DMS114 treated with DMSO at 0.1 percent for 48 hours (cell line): Measurements from ENCODE around the gene RNF121.

Source experiments
- DNase-seq: peaks from one replicate; lab custom pipeline; 2025; ENCODE audit not compliant: unreplicated experiment; lab: John Stamatoyannopoulos, UW

RNF121 gene

DNA sequence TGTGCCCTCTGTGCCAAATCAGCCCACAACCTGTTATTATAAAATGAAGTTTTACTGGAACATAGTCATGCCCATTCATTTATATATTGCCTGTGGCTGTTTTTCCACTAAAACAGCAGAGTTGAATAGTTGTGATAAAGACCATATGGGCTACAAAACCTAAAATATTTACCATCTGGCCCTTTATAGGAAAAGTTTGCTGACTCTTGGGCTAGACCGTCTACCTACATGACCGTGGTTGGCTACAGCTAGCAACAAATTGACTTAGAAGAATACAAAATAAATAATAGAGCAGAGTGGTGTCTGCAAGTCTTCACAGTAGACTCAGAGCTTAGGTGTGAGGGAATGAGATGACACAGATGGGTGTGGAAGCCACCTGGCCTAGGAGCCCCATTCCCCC, 58.7 kb downstream of the RNF121 start:
- DNase-seq, result no peak

DNA sequence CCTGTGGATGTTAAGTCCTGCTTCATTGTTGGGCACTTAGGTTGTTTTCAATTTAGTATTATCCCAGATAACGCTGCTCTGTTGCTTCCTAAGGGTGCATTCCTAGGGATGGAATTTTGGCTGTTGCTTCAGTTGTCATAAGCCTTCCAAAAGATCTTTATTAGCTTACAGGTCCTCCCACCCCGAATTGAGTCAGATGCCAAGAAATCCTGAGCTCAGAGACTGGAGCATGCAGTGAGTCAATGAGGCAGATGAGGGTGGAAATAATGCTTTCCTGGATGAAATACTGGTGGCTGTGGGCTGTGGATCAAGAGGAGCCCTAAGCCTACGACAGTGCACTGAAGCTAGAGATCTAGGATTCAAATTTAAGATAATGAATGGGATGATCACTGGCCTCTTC, 59.2 kb downstream of the RNF121 start:
- no peak for DNase-seq

DNA sequence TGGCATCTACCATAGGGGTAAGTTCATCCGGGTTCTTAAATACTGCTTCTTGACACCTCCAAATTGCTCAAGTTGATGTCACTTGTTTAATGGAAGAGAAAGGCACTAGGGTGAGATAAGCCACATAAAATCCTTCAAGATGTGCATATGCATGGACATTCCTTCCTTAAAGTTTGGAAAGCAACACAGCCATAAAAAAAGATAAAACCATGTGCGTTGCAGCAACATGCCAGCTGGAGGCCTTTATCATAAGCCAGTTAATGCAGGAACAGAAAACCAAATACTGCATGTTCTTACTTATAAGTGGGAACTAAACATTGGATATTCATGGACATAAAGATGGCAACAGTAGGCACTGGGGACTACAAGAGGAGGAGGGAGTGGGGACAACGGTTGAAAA, 61.9 kb downstream of the RNF121 start:
- DNase-seq, result no peak

DNA sequence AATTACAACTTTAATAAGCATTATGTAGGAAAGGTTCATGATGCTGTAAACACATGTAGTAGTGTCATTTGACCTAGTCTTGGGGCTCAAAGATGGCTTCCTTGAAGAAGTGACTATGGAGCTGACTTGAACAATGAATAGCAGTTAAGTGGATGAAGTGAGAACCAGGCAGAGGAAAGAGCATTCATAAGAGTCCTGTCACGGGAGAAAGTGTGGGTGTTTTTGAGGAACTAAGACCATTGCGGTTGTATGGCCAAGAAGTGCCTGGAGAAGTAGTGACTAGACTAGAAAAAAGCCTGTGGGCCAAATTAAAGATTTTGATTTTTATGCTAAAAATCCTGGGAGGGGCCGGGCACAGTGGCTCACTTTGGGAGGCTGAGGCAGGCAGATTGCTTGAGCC, 62.6 kb downstream of the RNF121 start:
- no peak for DNase-seq

DNA sequence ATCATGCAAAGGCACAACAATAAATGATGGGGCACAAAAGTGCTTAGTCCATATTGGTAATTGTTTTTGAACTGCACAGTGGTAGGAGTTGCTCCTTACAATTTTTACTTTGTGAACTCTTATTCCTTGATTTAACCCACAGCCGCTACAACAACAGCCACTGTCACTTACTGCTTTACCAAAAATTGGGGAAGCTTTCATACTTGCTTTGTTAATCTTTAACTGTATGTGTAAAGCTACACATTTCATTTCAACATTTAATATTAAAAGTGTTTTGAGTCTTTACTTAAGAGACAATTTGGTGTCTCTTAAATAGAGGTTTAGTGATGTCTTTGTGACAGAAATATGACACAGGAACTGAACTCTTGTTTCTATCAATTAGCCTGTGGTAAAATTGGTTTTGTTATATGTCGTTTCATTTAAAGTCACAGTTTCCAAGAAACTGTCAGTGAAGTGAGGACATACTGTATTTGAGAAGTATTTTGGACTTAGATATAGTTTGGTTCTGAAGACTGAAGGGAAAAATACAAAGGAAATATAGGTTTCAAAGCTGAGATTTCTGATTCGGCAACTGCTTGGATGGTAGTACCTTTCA, 63.4 kb downstream of the RNF121 start:
- no peak for DNase-seq

DNA sequence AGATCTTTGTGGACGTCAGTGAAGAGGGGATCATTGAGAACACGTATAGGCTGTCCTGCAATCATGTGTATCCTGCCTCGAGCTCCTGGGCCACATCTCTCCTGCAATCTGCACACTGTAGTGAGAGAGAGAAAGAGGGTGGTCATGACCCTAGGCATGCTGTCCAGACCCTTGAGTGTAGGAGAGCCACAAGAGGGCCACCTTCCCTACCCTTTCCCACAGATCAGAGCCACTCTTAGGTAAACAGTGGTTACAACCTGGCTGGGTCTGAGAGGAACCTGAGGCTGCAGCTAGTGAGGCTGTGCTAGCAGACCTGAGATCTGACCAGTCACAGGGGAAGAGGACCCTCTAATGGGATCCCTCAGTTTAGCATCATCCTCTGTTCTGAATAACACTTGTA, 65.9 kb downstream of the RNF121 start:
- no peak for DNase-seq

DNA sequence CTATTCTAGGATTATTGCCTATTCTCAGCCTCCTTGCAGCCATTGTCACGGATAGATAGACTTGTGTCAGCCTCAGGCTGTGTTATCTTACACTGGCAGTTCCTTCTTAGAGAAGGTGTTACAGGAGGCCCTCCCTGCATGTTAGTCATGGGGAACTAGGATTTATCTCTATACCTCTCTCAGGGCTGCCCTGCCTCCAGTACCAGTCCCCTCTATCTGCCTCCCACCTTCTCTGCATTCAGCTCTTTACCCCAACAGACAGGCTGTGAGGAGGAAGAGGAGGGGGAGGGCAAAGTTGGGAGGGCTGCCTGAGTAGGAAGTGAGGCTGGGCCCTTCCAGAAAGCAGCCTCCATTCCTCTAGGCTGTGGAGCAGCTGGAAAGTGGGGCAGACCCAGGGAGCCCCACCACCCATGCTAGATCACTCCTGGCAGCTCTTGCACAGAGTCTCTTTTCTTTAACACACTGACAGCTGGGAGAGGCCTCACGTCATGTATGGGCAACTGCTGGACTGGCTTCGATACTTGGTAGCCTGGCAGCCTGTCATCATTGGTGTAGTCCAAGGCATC, 67.0 kb downstream of the RNF121 start:
- no peak for DNase-seq

DNA sequence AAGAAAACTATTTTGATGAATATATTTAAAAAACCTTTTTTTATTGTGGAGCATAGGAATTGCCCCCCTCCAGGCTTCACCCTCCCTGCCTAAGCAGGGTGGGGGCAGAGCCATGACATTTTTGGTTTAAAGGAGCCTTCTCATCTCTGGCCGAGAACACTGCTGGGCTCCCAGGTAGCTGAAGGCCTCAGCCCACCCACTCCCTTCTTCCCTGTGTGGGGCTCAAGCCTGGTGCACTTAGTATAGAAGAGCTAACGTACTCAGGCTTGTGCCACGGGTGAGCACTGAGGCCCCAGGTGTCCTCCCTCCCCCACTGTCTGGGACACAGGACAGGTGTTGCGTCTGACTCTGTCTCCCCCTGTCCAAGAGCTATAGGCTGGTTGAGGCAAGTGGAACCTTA, 67.7 kb downstream of the RNF121 start:
- DNase-seq, result no peak

DNA sequence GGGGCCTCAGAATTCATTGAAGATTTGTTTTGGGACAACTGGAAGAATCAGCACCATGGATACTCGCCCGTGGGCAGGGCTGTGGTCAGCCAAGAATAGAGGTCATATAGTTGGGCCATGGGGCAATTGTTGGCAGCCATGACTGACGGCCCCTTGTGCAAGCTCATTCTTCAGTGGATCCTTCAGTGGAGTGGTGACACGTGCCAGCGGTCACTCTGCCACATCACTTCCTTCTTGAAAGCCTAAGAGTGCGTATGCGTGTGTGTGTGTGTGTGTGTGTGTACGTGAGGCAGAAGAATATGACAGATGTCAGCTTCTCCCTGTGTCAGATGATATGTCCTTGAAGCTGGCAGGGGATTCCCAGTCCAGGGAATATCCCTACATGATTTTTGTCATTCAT, 68.1 kb downstream of the RNF121 start:
- no peak for DNase-seq

DNA sequence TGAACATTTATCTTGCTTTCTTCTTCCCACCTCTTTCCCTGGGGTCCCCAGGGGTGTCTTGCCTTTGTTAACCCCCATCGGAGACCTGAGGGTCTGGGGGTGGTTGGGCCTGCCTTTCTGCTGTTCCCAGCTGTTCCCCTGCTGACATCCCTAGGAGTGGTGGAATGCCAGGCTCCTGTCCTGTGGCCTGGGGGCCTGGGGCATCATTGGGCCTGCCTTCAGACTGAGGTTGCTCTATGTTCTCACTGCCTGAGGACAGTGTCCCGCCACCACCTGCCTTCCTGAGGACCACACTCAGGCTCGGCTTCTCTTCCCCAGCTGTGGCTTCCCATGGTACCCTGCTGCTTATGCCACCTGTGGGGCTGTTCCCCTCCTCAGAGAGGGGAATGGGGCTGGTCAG, 68.7 kb downstream of the RNF121 start:
- DNase-seq, result no peak

DNA sequence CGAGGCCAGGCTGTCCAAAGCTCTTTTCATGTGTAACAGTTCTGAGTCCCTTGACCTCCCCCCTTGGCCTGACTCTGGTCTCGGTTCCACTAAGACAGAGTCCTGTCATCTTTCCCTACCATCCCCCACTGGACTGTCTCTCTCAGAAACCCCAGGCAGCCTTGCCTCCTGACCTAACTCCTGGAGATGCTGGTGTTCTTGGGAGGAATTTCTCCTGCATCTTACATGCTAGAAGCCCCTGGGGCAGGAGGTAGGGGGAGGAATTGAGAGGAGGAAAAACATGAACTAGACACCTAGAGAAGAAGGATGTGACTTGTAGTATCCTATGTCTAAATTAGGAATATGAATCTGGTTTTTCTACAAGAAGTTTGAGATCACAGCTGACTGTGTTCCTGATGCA, 69.2 kb downstream of the RNF121 start:
- DNase-seq, result no peak

DNA sequence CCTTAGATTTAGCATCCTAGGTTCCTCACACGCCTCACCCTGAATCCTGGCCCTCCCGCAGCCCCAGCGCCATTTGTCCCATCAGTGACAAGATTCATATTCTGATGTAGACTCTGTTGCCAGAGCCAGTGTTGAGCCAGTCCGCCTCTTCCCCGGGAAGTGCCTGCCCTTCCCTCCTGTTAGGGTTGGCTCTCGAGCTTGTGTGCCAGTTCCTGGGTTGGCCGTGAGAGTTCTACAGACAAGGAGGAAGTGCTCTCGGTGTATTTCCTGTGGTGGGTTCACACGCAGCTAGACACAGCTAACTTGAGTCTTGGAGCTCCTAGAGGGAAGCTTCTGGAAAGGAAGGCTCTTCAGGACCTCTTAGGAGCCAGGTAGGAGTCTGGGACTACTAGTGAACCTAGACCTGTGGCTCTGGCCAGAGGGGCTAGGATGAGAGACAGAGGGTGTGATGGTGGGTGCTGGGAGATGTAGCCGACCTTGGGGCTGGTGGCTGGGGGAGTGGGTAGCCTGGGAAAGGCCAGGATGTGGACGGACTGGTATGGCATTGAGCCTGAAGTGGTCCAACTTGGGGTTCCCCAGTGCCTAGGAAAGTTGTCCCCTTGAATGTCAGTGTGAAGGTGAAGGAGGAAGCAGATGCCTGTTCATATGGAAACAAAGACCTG, 69.9 kb downstream of the RNF121 start, which contains the start of gene IL18BP:
Gene IL18BP (plus strand): TSS at position 261 of the 662 bp plus-strand sequence. CDS start 1,076 bp downstream, outside the sequence.
- DNase-seq, result no peak

DNA sequence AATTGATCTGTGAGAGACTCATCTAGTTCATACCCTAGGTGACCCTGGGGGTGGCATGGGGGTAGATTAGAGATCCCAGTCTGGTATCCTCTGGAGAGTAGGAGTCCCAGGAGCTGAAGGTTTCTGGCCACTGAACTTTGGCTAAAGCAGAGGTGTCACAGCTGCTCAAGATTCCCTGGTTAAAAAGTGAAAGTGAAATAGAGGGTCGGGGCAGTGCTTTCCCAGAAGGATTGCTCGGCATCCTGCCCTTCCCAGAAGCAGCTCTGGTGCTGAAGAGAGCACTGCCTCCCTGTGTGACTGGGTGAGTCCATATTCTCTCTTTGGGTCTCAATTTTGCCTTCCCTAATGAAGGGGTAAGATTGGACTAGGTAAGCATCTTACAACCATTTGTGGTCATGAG, 70.5 kb downstream of the RNF121 start:
- DNase-seq, result no peak

DNA sequence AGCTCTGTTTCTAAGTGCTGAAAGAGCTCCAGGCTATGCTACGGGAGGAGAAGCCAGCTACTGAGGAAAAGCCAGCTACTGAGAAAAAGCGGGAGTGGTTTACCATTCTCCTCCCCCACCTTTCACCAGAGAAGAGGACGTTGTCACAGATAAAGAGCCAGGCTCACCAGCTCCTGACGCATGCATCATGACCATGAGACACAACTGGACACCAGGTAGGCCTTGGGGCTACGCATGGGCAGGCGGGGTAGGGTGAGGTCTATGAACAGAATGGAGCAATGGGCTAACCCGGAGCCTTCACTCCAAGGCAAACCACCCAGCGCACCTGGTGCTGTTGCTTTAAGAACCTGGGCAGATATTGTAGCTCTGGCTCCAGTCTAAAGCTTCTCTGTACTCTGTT, 71.0 kb downstream of the RNF121 start:
- DNase-seq, result no peak

DNA sequence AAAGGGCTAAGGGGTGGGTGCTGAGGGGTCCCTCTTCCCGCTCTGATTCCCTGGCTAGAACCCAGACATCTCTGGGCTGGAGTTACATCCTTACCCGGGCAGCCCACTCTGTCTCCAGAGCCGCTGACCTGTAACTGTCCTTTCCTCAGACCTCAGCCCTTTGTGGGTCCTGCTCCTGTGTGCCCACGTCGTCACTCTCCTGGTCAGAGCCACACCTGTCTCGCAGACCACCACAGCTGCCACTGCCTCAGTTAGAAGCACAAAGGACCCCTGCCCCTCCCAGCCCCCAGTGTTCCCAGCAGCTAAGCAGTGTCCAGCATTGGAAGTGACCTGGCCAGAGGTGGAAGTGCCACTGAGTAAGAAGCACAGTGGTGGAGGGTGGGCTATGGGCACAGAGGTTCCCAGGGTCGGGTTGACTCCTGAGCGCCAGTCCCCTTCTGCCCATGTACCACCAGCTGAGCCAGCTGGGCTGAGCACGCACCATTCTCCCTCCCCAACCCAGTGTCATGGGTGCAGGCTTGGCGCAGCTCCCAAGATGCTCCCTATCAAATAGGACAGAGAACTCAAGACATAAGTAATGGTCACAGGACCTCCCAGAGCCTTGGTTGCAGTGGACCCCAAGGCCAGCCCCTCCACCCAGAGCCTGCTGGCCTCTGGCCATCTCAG, 71.5 kb downstream of the RNF121 start:
- DNase-seq, result no peak

DNA sequence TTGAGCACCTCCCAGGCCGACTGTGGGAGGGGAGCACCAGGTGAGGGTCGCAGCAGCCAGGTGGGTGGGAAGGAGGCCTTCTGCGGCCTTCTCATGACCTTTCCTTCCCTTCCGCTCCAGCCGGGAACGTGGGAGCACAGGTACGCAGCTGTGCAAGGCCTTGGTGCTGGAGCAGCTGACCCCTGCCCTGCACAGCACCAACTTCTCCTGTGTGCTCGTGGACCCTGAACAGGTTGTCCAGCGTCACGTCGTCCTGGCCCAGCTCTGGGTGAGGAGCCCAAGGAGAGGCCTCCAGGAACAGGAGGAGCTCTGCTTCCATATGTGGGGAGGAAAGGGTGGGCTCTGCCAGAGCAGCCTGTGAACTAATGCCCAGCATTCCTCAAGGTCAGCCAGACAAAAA, 72.4 kb downstream of the RNF121 start:
- DNase-seq, result no peak

DNA sequence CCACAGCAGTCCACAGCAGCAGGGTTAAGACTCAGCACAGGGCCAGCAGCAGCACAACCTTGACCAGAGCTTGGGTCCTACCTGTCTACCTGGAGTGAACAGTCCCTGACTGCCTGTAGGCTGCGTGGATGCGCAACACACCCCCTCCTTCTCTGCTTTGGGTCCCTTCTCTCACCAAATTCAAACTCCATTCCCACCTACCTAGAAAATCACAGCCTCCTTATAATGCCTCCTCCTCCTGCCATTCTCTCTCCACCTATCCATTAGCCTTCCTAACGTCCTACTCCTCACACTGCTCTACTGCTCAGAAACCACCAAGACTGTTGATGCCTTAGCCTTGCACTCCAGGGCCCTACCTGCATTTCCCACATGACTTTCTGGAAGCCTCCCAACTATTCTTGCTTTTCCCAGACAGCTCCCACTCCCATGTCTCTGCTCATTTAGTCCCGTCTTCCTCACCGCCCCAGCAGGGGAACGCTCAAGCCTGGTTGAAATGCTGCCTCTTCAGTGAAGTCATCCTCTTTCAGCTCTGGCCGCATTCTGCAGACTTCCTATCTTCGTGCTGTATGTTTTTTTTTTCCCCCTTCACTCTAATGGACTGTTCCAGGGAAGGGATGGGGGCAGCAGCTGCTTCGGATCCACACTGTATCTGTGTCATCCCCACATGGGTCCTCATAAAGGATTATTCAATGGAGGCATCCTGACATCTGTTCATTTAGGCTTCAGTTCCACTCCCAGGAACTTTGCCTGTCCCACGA, 73.2 kb downstream of the RNF121 start:
- DNase-seq, result no peak

DNA sequence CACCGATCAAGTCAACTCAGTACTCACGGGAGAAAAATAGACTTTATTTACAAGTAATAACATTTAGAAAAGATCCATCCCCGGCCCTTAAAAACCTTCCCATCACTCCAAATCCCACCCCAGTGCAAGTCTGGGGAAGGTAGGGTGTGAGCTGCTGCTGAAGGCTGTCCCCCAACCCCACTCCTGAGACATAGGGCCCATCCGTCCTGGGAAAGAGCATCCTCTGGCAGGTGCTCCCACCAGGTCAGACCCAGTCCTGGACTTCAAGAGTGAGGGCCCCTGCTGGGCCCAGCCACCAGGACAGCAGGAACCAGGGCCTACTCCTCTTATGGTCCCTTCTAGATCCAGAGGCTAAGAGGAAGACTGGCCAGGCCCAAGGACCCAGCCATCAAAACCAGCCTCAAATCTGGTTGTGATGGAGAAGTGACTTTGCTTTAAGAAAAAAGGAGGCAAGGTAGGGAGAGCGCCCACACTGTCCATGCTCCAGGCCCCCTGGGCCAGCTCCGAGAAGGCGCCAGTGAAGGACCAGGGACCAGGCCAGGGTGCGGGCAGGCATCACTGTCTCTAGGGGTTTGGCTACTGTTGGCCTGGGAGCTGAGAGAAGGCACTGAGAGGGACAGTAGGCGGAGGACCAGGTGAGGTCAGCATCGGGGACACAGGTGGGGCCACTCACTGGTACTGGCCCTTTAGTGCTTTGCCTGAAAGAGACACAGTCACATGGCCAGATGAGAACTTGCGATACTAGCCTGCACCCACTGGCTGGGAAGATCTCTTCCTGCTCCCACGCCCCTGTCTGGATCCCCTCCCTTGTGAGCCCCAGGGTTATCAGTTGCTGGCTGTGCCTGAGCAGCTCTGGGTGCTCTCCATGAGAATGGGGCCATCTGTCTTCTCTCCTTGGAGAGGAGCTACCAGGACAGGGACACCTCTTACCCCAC, 74.3 kb downstream of the RNF121 start:
- DNase-seq, result no peak

DNA sequence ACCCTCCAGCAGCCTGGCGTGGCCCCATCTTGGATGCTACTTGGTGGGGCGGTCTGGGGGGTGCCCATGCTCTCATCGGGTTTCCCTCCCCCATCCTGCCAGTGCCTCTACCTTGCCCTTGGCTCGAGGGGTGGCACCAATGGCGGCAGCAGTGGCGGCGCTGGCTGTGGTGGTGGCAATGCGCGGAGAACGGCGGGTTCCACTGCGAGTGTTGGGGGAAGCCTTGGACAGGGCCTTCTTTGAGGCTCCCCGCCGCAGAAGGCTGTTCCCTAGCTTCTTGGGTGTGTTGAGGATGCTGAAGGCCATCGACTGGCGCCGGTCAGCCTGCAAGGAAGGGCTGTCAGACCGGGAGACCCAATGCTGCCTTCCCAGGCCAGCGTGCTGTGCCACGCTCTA, 74.9 kb downstream of the RNF121 start:
- DNase-seq, result no peak
